Left lung (tissue), 10 donors: ENCODE data around the gene SLC2A2. TPM values are rescaled to one million over a fixed set of nuclear protein-coding genes. Genes with fewer than 3 reads are reported as not detected.
A peak's percentile ranks its signal among the peaks of the same experiment; 100 is the strongest.

Source experiments
- ATAC-seq: fragments of 200-7000 bp; cut with Tn5 transposase; one replicate; pipeline ENCODE4 v1.9.1; 2020; ENCODE audit warnings: moderate library complexity
- DNase-seq, 4 donors: peaks; one replicate each; pipeline ENCODE4 v3.0.0-alpha.2; 2013 to 2020
- H3K27ac ChIP-seq, 2 donors: fragments of 200-600 bp; sonication (generic) in 1 of 2; one replicate each; pipeline versions ENCODE4 v1.5.0 to v1.8.0; 2020 to 2021
- H3K27me3 ChIP-seq, 2 donors: fragments of 200-600 bp; sonication (generic) in 1 of 2; one replicate each; pipeline versions ENCODE4 v1.5.0 to v1.8.0; 2020 to 2021
- H3K36me3 ChIP-seq, 2 donors: fragments of 200-600 bp; sonication (generic) in 1 of 2; one replicate each; pipeline versions ENCODE4 v1.5.0 to v1.8.0; 2020 to 2021
- H3K4me1 ChIP-seq, 2 donors: fragments of 200-600 bp; one replicate each; pipeline ENCODE4 v1.8.0; 2021
- H3K4me3 ChIP-seq, 2 donors: fragments of 200-600 bp; sonication (generic) in 1 of 2; one replicate each; pipeline versions ENCODE4 v1.5.0 to v1.8.0; 2020 to 2021; ENCODE audit warnings: mild to moderate bottlenecking in 1 of 2
- H3K9me3 ChIP-seq, 2 donors: fragments of 200-600 bp; sonication (generic) in 1 of 2; one replicate each; pipeline versions ENCODE4 v1.5.0 to v1.8.0; 2020 to 2021
- CTCF ChIP-seq, 2 donors: fragments of 200-600 bp; sonication (generic) in 1 of 2; IDR thresholded peaks; one replicate each; pipeline versions ENCODE4 v1.5.0 to v1.8.0; 2021; ENCODE audit warnings: antibody characterized with exemption in 2 of 2
- intact Hi-C, 2 donors: fragments of 100-400 bp; cut with DNase I; formaldehyde crosslinking; loops; one replicate each; pipeline versions ENCODE4 v1.11.2 to v1.14.2; 2022
- polyA plus RNA-seq, 6 donors: library from polyadenylated mRNA; unstranded; fragments of 120-200 nt; gene quantifications; one replicate each; pipeline ENCODE4 v1.2.1, GENCODE V29; 2013; ENCODE audit not compliant: insufficient read length in 6 of 6
- total RNA-seq, 2 donors: library from RNA; stranded (reverse); fragmentation: NEBNext Ultra II Directional; extraction: Animal tissue kit (Norgen Biotek cat#: 25700); gene quantifications; one replicate each; pipeline ENCODE4 v1.2.1, GENCODE V29; 2021
- donor health status: DM: no; HTN: yes; CAD: no.
- donor health status: DM: no; HTN: no; CAD: no.

The SLC2A2 gene
- total and polyA plus RNA-seq, 8 donors = 0.07 to 0.17 (median 0.13) TPM; not detected in 4

GRCh38 chr3:171049861-171050444, 23.4 kb upstream of the SLC2A2 start:
- peak in 1 of 2 donors; percentile 28 for TF ChIP-seq CTCF (IDR thresholded peaks at IDR 0.05)
- H3K4me1 ChIP-seq = no peaks in the 10 kb centered on the region
- H3K4me3 ChIP-seq = no peak overlapping the region
- intact Hi-C loops = no loop called here
- DNase-seq = peak; percentile 32 to 64 (median 42)
- H3K36me3 ChIP-seq = no peaks in the 10 kb centered on the region
- no peaks in the 10 kb centered on the region for H3K27me3 ChIP-seq
- H3K9me3 ChIP-seq = no peaks in the 10 kb centered on the region
- no peak overlapping the region for H3K27ac ChIP-seq
- ATAC-seq = peak; percentile 91

DNA sequence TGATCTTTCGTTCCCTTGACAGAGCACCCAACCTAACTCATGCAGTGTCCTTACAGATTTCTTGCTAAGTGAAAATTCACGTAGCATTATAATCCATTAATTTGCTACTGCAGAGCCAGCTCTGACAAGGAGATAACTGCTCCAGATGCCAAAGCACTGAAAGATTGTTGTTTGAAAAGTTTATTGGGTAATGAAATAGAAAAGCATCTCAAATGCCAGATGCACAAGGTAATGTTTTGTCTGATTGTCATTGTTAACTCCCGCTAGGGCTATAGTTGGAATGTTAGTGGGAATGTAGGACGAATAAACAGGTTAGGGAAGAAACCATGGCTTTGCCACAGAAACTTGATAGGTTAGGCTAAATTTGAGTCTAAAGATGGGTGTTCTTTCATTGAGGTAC, 20.2 kb upstream of the SLC2A2 start:
- Histone ChIP-seq H3K4me1 (peaks cover 0 to 3% of the 10 kb centered on the region in 2 donors), H3K36me3 (no peaks in the 10 kb centered on the region), H3K27ac (no peak overlapping the region), H3K27me3 (no peaks in the 10 kb centered on the region), H3K9me3 (no peaks in the 10 kb centered on the region), H3K4me3 (no peak overlapping the region)
- DNase-seq (no peak), ATAC-seq (no peak)
- intact Hi-C loops = no loop called here
- TF ChIP-seq CTCF (IDR thresholded peaks at IDR 0.05) = no peak

GRCh38 chr3:171044835-171045793, 18.6 kb upstream of the SLC2A2 start:
- Histone ChIP-seq H3K27ac (no peak overlapping the region), H3K36me3 (no peaks in the 10 kb centered on the region), H3K4me3 (no peak overlapping the region), H3K4me1 (peaks cover 0 to 3% of the 10 kb centered on the region in 2 donors), H3K9me3 (no peaks in the 10 kb centered on the region), H3K27me3 (no peaks in the 10 kb centered on the region)
- intact Hi-C loops = no loop called here
- peak; percentile 75 for ATAC-seq
- DNase-seq = no peak
- TF ChIP-seq CTCF (IDR thresholded peaks at IDR 0.05) = no peak

DNA sequence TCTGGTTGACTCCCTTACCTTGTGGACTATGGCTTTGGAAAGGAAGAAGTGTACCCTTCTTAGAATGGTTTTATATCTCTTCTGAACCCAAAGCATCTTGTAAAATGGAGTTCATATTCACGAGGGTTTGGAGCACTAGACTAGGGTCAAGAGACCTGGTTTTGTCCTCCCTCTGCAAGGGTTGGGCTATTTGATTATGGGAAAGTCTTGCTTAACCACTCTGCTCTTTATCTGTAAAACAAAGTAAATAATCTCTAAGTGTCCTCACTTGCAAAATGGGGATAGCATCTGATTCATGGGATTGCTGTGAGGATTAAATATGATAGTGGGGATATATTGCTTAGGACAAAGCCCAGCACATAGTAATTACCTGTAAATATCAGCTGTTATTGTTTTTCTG, 17.9 kb upstream of the SLC2A2 start:
- intact Hi-C loops = no loop called here
- H3K4me1 ChIP-seq = peaks cover 0 to 3% of the 10 kb centered on the region in 2 donors
- DNase-seq (no peak), ATAC-seq (peak; percentile 64)
- no peak overlapping the region for H3K27ac ChIP-seq
- no peaks in the 10 kb centered on the region for H3K36me3 ChIP-seq
- TF ChIP-seq CTCF (IDR thresholded peaks at IDR 0.05) = no peak
- no peaks in the 10 kb centered on the region for H3K27me3 ChIP-seq
- no peak overlapping the region for H3K4me3 ChIP-seq
- no peaks in the 10 kb centered on the region for H3K9me3 ChIP-seq

- Histone ChIP-seq H3K27me3 (no peaks in the 10 kb centered on the region), H3K9me3 (no peaks in the 10 kb centered on the region), H3K4me1 (peaks cover 0 to 3% of the 10 kb centered on the region in 2 donors), H3K4me3 (no peak overlapping the region), H3K36me3 (no peaks in the 10 kb centered on the region), H3K27ac (no peak overlapping the region)
- DNase-seq (peak in 1 of 4 donors; percentile 6), ATAC-seq (no peak)
- intact Hi-C loops = no loop called here
- TF ChIP-seq CTCF (IDR thresholded peaks at IDR 0.05) = no peak
Observed at GRCh38 chr3:171039674-171040073, 13.2 kb upstream of the SLC2A2 start.
